Anterior cingulate cortex (tissue), 58 donors: ENCODE data around the gene CASP9.
A peak's percentile ranks its signal among the peaks of the same experiment; 100 is the strongest.
"Not testable (repeated sequence)": the region's sequence is repeated elsewhere in the genome, so short reads cannot be mapped to it uniquely, and the experiment has no call there.

Experiments
- DNase-seq, 58 donors: peaks; one replicate each; lab custom pipeline; 2025; lab: John Stamatoyannopoulos, UW

The CASP9 gene

GRCh38 chr1:15526490-15527339 lies 2.7 kb upstream of the CASP9 start, which contains the start of gene DNAJC16:
TSS of gene DNAJC16 (plus strand) at chr1:15526848. CDS start at chr1:15529106, 2,258 bp downstream.
- DNase-seq: peak; percentile 90 to 100 (median 99)

GRCh38 chr1:15526021-15526489 lies 2.0 kb upstream of the CASP9 start:
- DNase-seq: no peak

GRCh38 chr1:15525050-15526020 lies 1.3 kb upstream of the CASP9 start:
- peak in 3 of 58 donors; percentile 36 to 79 (median 38) for DNase-seq

- peak; percentile 95 to 100 (median 99) for DNase-seq
Measured at GRCh38 chr1:15524283-15525049, 451 bp upstream of the CASP9 start.

- DNase-seq: no peak
Measured at GRCh38 chr1:15523104-15524020, 653 bp downstream of the CASP9 start.

- DNase-seq: no peak
Measured at GRCh38 chr1:15522551-15522950, 1.5 kb downstream of the CASP9 start.

GRCh38 chr1:15521206-15521906 lies 2.7 kb downstream of the CASP9 start:
- not testable (repeated sequence) for DNase-seq

- no peak for DNase-seq
Measured at GRCh38 chr1:15519625-15520024, 4.4 kb downstream of the CASP9 start.

GRCh38 chr1:15515022-15515663 lies 8.9 kb downstream of the CASP9 start:
- DNase-seq: no peak

GRCh38 chr1:15514557-15514956 lies 9.5 kb downstream of the CASP9 start:
- not testable (repeated sequence) for DNase-seq

- no peak for DNase-seq
Measured at GRCh38 chr1:15513919-15514318, 10.1 kb downstream of the CASP9 start.

GRCh38 chr1:15513192-15513591 lies 10.8 kb downstream of the CASP9 start:
- DNase-seq: peak in 2 of 58 donors; percentile 1 to 13

- DNase-seq: no peak
Measured at GRCh38 chr1:15510611-15511405, 13.2 kb downstream of the CASP9 start.

GRCh38 chr1:15509586-15509985 lies 14.4 kb downstream of the CASP9 start:
- no peak for DNase-seq

- DNase-seq: no peak
Measured at GRCh38 chr1:15508700-15509487, 15.1 kb downstream of the CASP9 start.

GRCh38 chr1:15507278-15507677 lies 16.7 kb downstream of the CASP9 start:
- DNase-seq: no peak
